ENCODE results near the gene SHQ1. TPM values are rescaled to one million over a fixed set of nuclear protein-coding genes. Genes with fewer than 3 reads are reported as not detected.

The SHQ1 gene
- total RNA-seq, 2 donors from 2014 or later: 9.6 to 11.2 TPM

DNA sequence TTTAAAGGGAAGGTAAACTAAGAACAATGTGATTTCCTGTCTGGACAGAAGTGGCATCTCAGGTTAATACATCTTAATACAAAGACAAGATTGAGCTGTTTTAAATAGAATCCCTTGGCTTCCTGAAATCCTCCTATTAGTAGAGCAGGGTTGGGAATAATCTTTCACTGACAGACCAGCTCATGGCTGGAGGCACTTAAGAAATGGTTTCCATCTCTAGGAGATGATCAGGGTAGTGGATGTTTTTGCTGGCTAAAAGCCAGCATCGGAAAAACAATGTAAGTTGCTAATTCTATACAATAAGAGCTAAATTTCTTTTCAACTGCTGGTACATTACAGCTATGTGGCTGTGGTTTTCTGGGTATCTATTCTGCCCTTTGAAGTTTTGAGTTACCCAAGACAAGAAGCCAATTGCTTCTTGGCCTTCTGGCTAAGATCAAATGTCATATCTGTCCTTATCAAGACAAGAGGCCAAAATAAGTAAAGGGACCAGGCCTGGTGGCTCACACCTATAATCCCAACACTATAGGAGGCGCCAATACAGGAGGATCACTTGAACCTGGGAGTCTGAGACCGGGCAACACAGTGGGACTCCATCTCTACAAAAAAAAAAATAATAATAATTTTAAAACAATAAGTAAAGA, 49.6 kb downstream of the SHQ1 start:
- Histone ChIP-seq H3K27me3 (no peaks in the 10 kb centered on the region), H3K4me3 (no peak overlapping the region), H3K36me3 (replicated peaks in 1 of 2; ENCODE audit: insufficient read depth in 1 of 2, low read depth in 2 of 2) (no peaks in the 10 kb centered on the region), H3K4me1 (no peaks in the 10 kb centered on the region), H3K27ac (no peak overlapping the region), H3K9me3 (no peaks in the 10 kb centered on the region)
- intact Hi-C loops (cut with DNase I): no loop called here
- DNase-seq: no peak
- WGBS, 2 donors: 90 to 94% methylated on average over 3 of the region's 3 CpGs
- no peak for ATAC-seq
- no peak for TF ChIP-seq POLR2A (IDR thresholded peaks at IDR 0.05)
- TF ChIP-seq, protein P1, sequence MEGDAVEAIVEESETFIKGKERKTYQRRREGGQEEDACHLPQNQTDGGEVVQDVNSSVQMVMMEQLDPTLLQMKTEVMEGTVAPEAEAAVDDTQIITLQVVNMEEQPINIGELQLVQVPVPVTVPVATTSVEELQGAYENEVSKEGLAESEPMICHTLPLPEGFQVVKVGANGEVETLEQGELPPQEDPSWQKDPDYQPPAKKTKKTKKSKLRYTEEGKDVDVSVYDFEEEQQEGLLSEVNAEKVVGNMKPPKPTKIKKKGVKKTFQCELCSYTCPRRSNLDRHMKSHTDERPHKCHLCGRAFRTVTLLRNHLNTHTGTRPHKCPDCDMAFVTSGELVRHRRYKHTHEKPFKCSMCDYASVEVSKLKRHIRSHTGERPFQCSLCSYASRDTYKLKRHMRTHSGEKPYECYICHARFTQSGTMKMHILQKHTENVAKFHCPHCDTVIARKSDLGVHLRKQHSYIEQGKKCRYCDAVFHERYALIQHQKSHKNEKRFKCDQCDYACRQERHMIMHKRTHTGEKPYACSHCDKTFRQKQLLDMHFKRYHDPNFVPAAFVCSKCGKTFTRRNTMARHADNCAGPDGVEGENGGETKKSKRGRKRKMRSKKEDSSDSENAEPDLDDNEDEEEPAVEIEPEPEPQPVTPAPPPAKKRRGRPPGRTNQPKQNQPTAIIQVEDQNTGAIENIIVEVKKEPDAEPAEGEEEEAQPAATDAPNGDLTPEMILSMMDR (IDR thresholded peaks at IDR 0.05): no peak

DNA sequence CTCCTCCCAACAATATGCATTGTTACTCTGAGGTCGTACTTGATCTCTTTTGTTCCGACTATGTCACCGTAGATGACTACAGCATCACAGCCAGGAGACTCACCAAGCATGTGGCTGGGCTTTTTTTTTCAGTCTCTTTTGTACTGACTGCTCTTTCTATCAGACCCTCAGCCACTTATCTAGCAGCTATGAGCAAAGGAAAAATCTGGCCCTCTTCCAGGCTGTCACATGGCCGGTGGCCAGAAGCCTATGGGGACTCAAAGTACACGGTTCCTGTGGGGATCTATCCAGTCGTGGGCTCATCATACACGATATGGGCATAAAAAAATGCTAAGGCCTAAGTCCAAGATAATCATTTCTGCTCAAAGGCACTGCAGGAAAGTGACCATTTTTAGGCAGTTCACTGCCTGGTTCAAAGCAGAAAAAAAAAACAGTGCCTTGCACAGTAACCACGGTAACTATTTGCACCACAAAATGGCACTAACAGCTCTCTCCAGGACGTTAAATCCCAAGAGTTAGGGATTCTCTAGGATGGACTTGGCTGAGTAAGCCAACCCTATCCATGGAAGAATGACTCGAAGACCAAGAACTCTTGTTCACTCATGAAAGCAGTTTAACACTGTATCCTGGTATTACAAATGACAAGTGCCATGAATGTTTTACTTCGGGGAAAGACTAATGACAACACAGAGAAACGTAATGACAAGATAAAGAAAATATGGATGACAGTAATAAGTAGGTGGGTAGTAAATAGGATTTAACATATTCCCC, 50.3 kb downstream of the SHQ1 start:
- no peaks in the 10 kb centered on the region for H3K9me3 ChIP-seq
- H3K27me3 ChIP-seq: no peaks in the 10 kb centered on the region
- DNase-seq (peak in 3 of 4 donors; percentile 28 to 63 (median 34)), ATAC-seq (no peak)
- H3K4me3 ChIP-seq: no peak overlapping the region
- 50 to 53% methylated on average over 12 of the region's 12 CpGs for WGBS, 2 donors
- intact Hi-C loops (cut with DNase I): no loop called here
- no peak for TF ChIP-seq POLR2A (IDR thresholded peaks at IDR 0.05)
- TF ChIP-seq, protein P1 (IDR thresholded peaks at IDR 0.05): no peak
- no peaks in the 10 kb centered on the region for H3K4me1 ChIP-seq
- H3K27ac ChIP-seq: no peak overlapping the region
- H3K36me3 ChIP-seq (replicated peaks in 1 of 2; ENCODE audit: insufficient read depth in 1 of 2, low read depth in 2 of 2): no peaks in the 10 kb centered on the region

DNA sequence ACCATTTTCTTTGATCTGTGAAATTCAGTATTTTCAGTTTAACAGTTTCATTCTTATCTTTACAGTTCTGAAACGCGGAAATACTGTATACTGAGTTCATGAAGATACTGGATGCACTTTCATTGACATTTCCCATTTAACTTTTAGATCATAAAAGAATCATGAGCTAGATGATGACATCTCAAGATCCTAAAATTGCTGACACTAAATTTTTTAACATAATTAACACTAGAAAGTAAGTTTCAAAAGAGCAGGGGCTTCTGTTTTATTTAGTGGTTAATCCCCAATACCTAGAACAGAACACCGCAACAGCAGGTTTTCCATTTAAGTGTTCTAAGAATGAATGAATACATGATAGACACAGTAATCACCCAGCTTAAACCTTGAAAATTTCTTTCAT, 54.2 kb downstream of the SHQ1 start:
- H3K4me1 ChIP-seq: no peaks in the 10 kb centered on the region
- no peaks in the 10 kb centered on the region for H3K36me3 ChIP-seq (replicated peaks in 1 of 2; ENCODE audit: insufficient read depth in 1 of 2, low read depth in 2 of 2)
- H3K4me3 ChIP-seq: no peak overlapping the region
- H3K27ac ChIP-seq: no peak overlapping the region
- DNase-seq: no peak
- TF ChIP-seq, protein P1 (IDR thresholded peaks at IDR 0.05): no peak
- no peak for TF ChIP-seq POLR2A (IDR thresholded peaks at IDR 0.05)
- WGBS, 2 donors: 89% methylated on average over 3 of the region's 3 CpGs
- ATAC-seq: no peak
- intact Hi-C loops (cut with DNase I): no loop called here
- H3K9me3 ChIP-seq: no peaks in the 10 kb centered on the region
- H3K27me3 ChIP-seq: no peaks in the 10 kb centered on the region

DNA sequence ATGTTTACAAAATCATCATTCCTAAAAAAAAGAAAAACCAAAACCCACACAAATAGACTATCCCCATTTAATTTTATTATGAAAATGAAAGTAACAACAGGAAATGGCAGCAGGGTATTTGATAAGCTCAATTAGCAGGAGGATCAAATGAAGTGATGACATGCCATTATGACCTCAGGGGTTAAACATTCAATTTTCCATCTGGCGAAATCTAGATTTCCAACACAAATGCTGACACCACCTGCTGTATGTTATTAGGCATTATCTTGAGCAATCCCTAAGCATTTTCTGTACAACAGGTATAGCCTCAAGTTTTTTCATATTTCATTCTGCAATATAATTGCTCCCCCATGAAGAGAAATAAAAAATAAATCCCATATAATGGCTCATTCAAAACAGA, 57.1 kb downstream of the SHQ1 start:
- Histone ChIP-seq H3K4me3 (no peak overlapping the region), H3K36me3 (replicated peaks in 1 of 2; ENCODE audit: insufficient read depth in 1 of 2, low read depth in 2 of 2) (no peaks in the 10 kb centered on the region), H3K27me3 (no peaks in the 10 kb centered on the region), H3K4me1 (no peaks in the 10 kb centered on the region), H3K27ac (no peak overlapping the region), H3K9me3 (no peaks in the 10 kb centered on the region)
- no peak for DNase-seq
- intact Hi-C loops (cut with DNase I): no loop called here
- ATAC-seq: no peak
- WGBS, 2 donors: 68 to 69% methylated on average over 1 of the region's 1 CpG
- TF ChIP-seq, protein P1 (IDR thresholded peaks at IDR 0.05): no peak
- no peak for TF ChIP-seq POLR2A (IDR thresholded peaks at IDR 0.05)
